ENCODE measurements around the gene SYNE2.
"Not testable (repeated sequence)": the region's sequence is repeated elsewhere in the genome, so short reads cannot be mapped to it uniquely, and the experiment has no call there.

Gene SYNE2

GRCh38 chr14:64198486-64198885, 345.7 kb downstream of the SYNE2 start:
- DNase-seq = no peak

- no peak for DNase-seq
These were observed 347.4 kb downstream of the SYNE2 start for GRCh38 chr14:64200170-64200569.

GRCh38 chr14:64201296-64201695, 348.5 kb downstream of the SYNE2 start:
- DNase-seq = no peak

- no peak for DNase-seq
These were observed 349.2 kb downstream of the SYNE2 start for GRCh38 chr14:64201921-64202545.

GRCh38 chr14:64202716-64203115, 349.9 kb downstream of the SYNE2 start:
- DNase-seq = no peak

GRCh38 chr14:64203366-64204006, 350.7 kb downstream of the SYNE2 start:
- DNase-seq = no peak

- DNase-seq = no peak
These were observed 355.5 kb downstream of the SYNE2 start for GRCh38 chr14:64208261-64208660.

GRCh38 chr14:64208981-64209380, 356.2 kb downstream of the SYNE2 start:
- no peak for DNase-seq

GRCh38 chr14:64209444-64210131, 356.8 kb downstream of the SYNE2 start:
- no peak for DNase-seq

- DNase-seq = no peak
These were observed 357.4 kb downstream of the SYNE2 start for GRCh38 chr14:64210216-64210615.

GRCh38 chr14:64210912-64211311, 358.1 kb downstream of the SYNE2 start:
- not testable (repeated sequence) for DNase-seq

- DNase-seq = no peak
These were observed 359.9 kb downstream of the SYNE2 start for GRCh38 chr14:64212666-64213065.

- no peak for DNase-seq
These were observed 360.3 kb downstream of the SYNE2 start for GRCh38 chr14:64213086-64213485.

- no peak for DNase-seq
These were observed 361.2 kb downstream of the SYNE2 start for GRCh38 chr14:64213853-64214570.

- DNase-seq = no peak
These were observed 362.5 kb downstream of the SYNE2 start for GRCh38 chr14:64215274-64215673.

- no peak for DNase-seq
These were observed 363.2 kb downstream of the SYNE2 start for GRCh38 chr14:64215978-64216377.

GRCh38 chr14:64217308-64217707, 364.5 kb downstream of the SYNE2 start:
- DNase-seq = no peak

GRCh38 chr14:64217834-64218233, 365.0 kb downstream of the SYNE2 start:
- DNase-seq = no peak

GRCh38 chr14:64218344-64219240, 365.8 kb downstream of the SYNE2 start:
- no peak for DNase-seq

- DNase-seq = no peak
These were observed 367.3 kb downstream of the SYNE2 start for GRCh38 chr14:64220056-64220455.

- DNase-seq = no peak
These were observed 367.7 kb downstream of the SYNE2 start for GRCh38 chr14:64220466-64220865.

GRCh38 chr14:64221391-64222003, 368.7 kb downstream of the SYNE2 start:
- no peak for DNase-seq
